Endothelial cell of umbilical vein (primary cell): Measurements from ENCODE around the gene NKD1. TPM values are rescaled to one million over a fixed set of nuclear protein-coding genes. Genes with fewer than 3 reads are reported as not detected.

ENCODE experiments used
- BruUV-seq: library from RNA; stranded (reverse); fragments of 400-500 nt; replicated peaks from 2 replicates; lab custom pipeline; 2021; lab: Mats Ljungman, UMichigan
- CTCF ChIA-PET: fragments of 300-600, 350-600 bp; sonication (Branson Sonifier 250); formaldehyde crosslinking; loops from one replicate; lab custom pipeline; 2021; ENCODE audit warnings: antibody characterized with exemption, inconsistent platforms; lab: Charles Lee
- POLR2A ChIA-PET: fragments of 300-600, 350-600 bp; sonication (Branson Sonifier 250); formaldehyde crosslinking; loops from one replicate; lab custom pipeline; 2021; ENCODE audit warnings: antibody characterized with exemption, inconsistent platforms; lab: Charles Lee
- DNase-seq: peaks from one replicate; pipeline ENCODE4 v3.0.0-alpha.2; 2011; ENCODE audit warnings: low read depth, low spot score
- FAIRE-seq: peaks from 2 replicates; lab custom pipeline; 2011; peaks lifted over from hg19 to GRCh38; lab: Jason Lieb, UNC
- H2AFZ ChIP-seq: 2 replicates; pipeline ENCODE4 v1.6.0; 2012; ENCODE audit warnings: low read depth, low read length, control low read depth, inconsistent platforms
- H3K27ac ChIP-seq: 2 replicates; pipeline ENCODE4 v1.5.1; 2011; ENCODE audit warnings: low read depth, mild to moderate bottlenecking, control low read depth, low read length, moderate library complexity; ENCODE audit not compliant: insufficient read depth
- H3K27me3 ChIP-seq, 2 experiments: 2 replicates each; pipeline versions ENCODE4 v1.6.0 to v1.6.1; 2011; ENCODE audit warnings: low read length in 2 of 2, mixed read lengths in 1 of 2; ENCODE audit not compliant: control insufficient read depth in 2 of 2, insufficient read depth in 2 of 2
- H3K36me3 ChIP-seq, 2 experiments: 2 replicates in 1 of 2; 3 replicates in 1 of 2; pipeline ENCODE4 v1.5.1; 2011; ENCODE audit warnings: low read length in 2 of 2, mild to moderate bottlenecking in 1 of 2, moderate library complexity in 1 of 2; ENCODE audit not compliant: control insufficient read depth in 2 of 2, insufficient read depth in 2 of 2; ENCODE audit errors: extremely low read depth in 1 of 2
- H3K4me1 ChIP-seq: 3 replicates; pipeline ENCODE4 v1.5.1; 2011; ENCODE audit warnings: mild to moderate bottlenecking, low read length; ENCODE audit not compliant: control insufficient read depth, insufficient read depth; ENCODE audit errors: extremely low read depth
- H3K4me2 ChIP-seq: 2 replicates; pipeline ENCODE4 v1.6.1; 2011; ENCODE audit warnings: low read length, control low read depth, mixed read lengths; ENCODE audit not compliant: insufficient read depth
- H3K4me3 ChIP-seq, 3 experiments: fragments of 200-600 bp in 1 of 3; sonication (generic), shearing (Covaris generic) in 1 of 3; replicated peaks in 1 of 3; 2 replicates each; pipeline ENCODE4 v1.5.1; 2011 to 2016; ENCODE audit warnings: control low read depth in 3 of 3, low read length in 3 of 3, mild to moderate bottlenecking in 2 of 3, inconsistent platforms in 1 of 3, low read depth in 1 of 3, moderate library complexity in 1 of 3; ENCODE audit not compliant: insufficient read depth in 1 of 3
- H3K79me2 ChIP-seq: 2 replicates; pipeline ENCODE4 v1.6.0; 2012; ENCODE audit warnings: low read length, inconsistent platforms; ENCODE audit not compliant: control insufficient read depth, insufficient read depth
- H3K9ac ChIP-seq: replicated peaks from 2 replicates; pipeline ENCODE3; 2011; ENCODE audit warnings: low read length, control low read depth; ENCODE audit not compliant: insufficient read depth; ENCODE audit errors: extremely low read depth
- H3K9me1 ChIP-seq: replicated peaks from 3 replicates; pipeline ENCODE4 v1.6.0; 2011; ENCODE audit warnings: mild to moderate bottlenecking, low read length; ENCODE audit not compliant: control insufficient read depth, insufficient read depth; ENCODE audit errors: extremely low read depth
- H3K9me3 ChIP-seq: replicated peaks from 2 replicates; pipeline ENCODE4 v1.5.1; 2012; ENCODE audit warnings: low read length, inconsistent platforms; ENCODE audit not compliant: control insufficient read depth, insufficient read depth
- H4K20me1 ChIP-seq: replicated peaks from 2 replicates; pipeline ENCODE3; 2011; ENCODE audit warnings: mild to moderate bottlenecking, low read length; ENCODE audit not compliant: control insufficient read depth, insufficient read depth; ENCODE audit errors: extremely low read depth
- EZH2 ChIP-seq: IDR thresholded peaks from 2 replicates; pipeline ENCODE4 v1.6.1; 2012; ENCODE audit warnings: borderline replicate concordance, low read depth, mild to moderate bottlenecking, moderate library complexity, low read length, inconsistent platforms; ENCODE audit not compliant: severe bottlenecking
- FOS ChIP-seq: IDR thresholded peaks from 2 replicates; pipeline ENCODE4 v1.6.1; 2011; ENCODE audit warnings: mild to moderate bottlenecking, low read length, moderate library complexity, borderline replicate concordance; ENCODE audit not compliant: insufficient read depth
- GATA2 ChIP-seq: IDR thresholded peaks from 2 replicates; pipeline ENCODE4 v1.7.0; 2011; ENCODE audit warnings: low read depth, mild to moderate bottlenecking, moderate library complexity, mixed read lengths, low read length; ENCODE audit not compliant: insufficient read length, insufficient read depth
- JUN ChIP-seq: IDR thresholded peaks from 2 replicates; pipeline ENCODE4 v1.6.1; 2011; ENCODE audit warnings: borderline replicate concordance, low read depth; ENCODE audit not compliant: insufficient read length, insufficient read depth
- MYC ChIP-seq: IDR thresholded peaks from one replicate; pipeline ENCODE4 v1.6.1; 2011; ENCODE audit warnings: mild to moderate bottlenecking, low read depth, low read length
- POLR2A ChIP-seq: IDR thresholded peaks from 2 replicates; pipeline ENCODE4 v1.6.1; 2012; ENCODE audit warnings: low read depth, mild to moderate bottlenecking, control low read depth, low read length
- POLR2AphosphoS5 ChIP-seq: IDR thresholded peaks from 2 replicates; pipeline ENCODE4 v1.6.1; 2012; ENCODE audit warnings: low read depth, mild to moderate bottlenecking, control low read depth, low read length, moderate library complexity; ENCODE audit not compliant: insufficient read depth
- dilution Hi-C: fragments of 300-500 bp; cut with MboI; formaldehyde crosslinking; loops from one replicate; pipeline ENCODE4 v1.15.0; 2019; ENCODE audit warnings: low sequenced_read_pairs; ENCODE audit not compliant: extremely low pct_ligation_motif_present
- intact Hi-C: fragments of 100-400 bp; cut with micrococcal nuclease; formaldehyde crosslinking; loops from one replicate; pipeline ENCODE4 v1.10.0; 2022
- polyA plus RNA-seq, 4 experiments: library from polyadenylated mRNA; depleted of rRNA in 3 of 4; stranded (reverse) in 3 of 4; unstranded in 1 of 4; fragments of >200 nt; gene quantifications; 2 replicates each; pipeline versions ENCODE4 v1.2.1 to v1.2.3, GENCODE V29; 2011 to 2012; ENCODE audit warnings: missing spikeins in 1 of 4
- total RNA-seq: library from RNA; stranded (reverse); gene quantifications from 2 replicates; pipeline ENCODE4 v1.2.3, GENCODE V29; 2021
- TF ChIP-seq, protein P1 (sequence below): IDR thresholded peaks from 2 replicates; pipeline ENCODE4 v1.6.1; 2011; ENCODE audit not compliant: insufficient read depth, insufficient read length
- TF ChIP-seq, protein P2 (sequence below), 2 donors: IDR thresholded peaks; 1 replicate in 1 of 2; 2 replicates in 1 of 2; pipeline ENCODE4 v1.5.1; 2011; ENCODE audit warnings: low read length in 2 of 2, mild to moderate bottlenecking in 2 of 2, moderate library complexity in 2 of 2, control low read depth in 1 of 2, inconsistent platforms in 1 of 2, low read depth in 1 of 2; ENCODE audit not compliant: insufficient read depth in 1 of 2; ENCODE audit errors: extremely low read depth in 1 of 2

The NKD1 gene
- total and polyA plus RNA-seq, 2 donors (not counting 3 experiments of a cell fraction or from before 2014, with no cell fraction given), result not detected

DNA sequence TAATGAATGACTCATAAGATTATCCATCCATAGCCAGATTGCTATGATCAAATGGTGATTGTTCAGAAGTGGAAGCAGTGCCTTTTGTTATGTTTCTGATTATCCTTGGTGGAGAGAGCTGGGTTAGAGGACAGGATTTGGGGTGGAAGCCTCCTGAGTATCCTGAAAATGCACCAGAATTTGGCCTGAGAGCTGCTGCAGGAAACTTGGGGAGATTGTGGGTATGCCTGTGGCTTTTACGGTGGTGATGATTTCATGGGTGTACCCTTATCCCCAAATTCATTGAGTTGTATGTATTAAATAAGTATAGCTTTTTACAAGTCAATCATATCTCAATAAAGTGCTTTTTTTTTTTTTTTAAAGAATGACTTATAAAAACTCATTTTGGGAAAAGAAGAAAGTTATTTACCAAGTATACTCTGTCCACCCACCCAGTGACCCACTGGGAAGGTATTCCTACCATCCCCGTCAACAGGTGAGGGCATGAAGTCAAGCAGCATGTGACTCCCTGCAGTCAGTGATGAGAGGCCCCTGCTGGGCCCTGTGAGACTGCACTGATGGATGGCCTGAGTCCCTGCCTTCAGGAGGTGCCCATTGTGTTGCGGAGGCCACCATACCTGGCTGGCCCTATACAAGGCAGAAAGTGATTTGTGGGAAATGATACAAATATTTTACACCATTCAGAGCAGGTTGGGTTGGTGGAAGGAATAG is 28.4 kb downstream of the NKD1 start:
- FAIRE-seq, result no peak

More for the DNA sequence above, 28.4 kb downstream of the NKD1 start:
- ChIA-PET CTCF (interaction anchor here (0.6 kb wide), 1 partner anchor 302 kb away, joined by 3 read pairs; no protein-coding TSS in a partner anchor), POLR2A (no interaction called here)
- BruUV-seq, result no TSS peak
- Histone ChIP-seq H3K4me1 (no peaks in the 10 kb centered on the region), H3K4me3 (no peak overlapping the region), H3K9me3 (no peaks in the 10 kb centered on the region), H3K9ac (no peak overlapping the region), H3K36me3 (no peaks in the 10 kb centered on the region), H4K20me1 (no peaks in the 10 kb centered on the region), H3K27me3 (no peaks in the 10 kb centered on the region), H3K79me2 (no peaks in the 10 kb centered on the region), H3K27ac (no peak overlapping the region), H3K9me1 (no peaks in the 10 kb centered on the region), H3K4me2 (no peak overlapping the region), H2AFZ (no peak overlapping the region)
- intact Hi-C loops, result no loop called here
- DNase-seq, result no peak
- dilution Hi-C loops, result no loop called here
- no peak for TF ChIP-seq FOS
- no peak for TF ChIP-seq POLR2AphosphoS5
- TF ChIP-seq EZH2, result no peak
- no peak for TF ChIP-seq JUN
- TF ChIP-seq, protein P1, sequence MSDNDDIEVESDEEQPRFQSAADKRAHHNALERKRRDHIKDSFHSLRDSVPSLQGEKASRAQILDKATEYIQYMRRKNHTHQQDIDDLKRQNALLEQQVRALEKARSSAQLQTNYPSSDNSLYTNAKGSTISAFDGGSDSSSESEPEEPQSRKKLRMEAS, result no peak
- TF ChIP-seq, protein P2, sequence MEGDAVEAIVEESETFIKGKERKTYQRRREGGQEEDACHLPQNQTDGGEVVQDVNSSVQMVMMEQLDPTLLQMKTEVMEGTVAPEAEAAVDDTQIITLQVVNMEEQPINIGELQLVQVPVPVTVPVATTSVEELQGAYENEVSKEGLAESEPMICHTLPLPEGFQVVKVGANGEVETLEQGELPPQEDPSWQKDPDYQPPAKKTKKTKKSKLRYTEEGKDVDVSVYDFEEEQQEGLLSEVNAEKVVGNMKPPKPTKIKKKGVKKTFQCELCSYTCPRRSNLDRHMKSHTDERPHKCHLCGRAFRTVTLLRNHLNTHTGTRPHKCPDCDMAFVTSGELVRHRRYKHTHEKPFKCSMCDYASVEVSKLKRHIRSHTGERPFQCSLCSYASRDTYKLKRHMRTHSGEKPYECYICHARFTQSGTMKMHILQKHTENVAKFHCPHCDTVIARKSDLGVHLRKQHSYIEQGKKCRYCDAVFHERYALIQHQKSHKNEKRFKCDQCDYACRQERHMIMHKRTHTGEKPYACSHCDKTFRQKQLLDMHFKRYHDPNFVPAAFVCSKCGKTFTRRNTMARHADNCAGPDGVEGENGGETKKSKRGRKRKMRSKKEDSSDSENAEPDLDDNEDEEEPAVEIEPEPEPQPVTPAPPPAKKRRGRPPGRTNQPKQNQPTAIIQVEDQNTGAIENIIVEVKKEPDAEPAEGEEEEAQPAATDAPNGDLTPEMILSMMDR (IDR thresholded peaks at IDR 0.05; ENCODE audit: extremely low read depth in 1 of 2, insufficient read depth in 1 of 2, low read depth in 1 of 2, low read length in 2 of 2), result no peak
- TF ChIP-seq POLR2A, result no peak
- no peak for TF ChIP-seq GATA2
- no peak for TF ChIP-seq MYC
